Neural progenitor cell (in vitro differentiated cells): ENCODE data around the gene ISG15. TPM values are rescaled to one million over a fixed set of nuclear protein-coding genes. Genes with fewer than 3 reads are reported as not detected.

ENCODE experiments used
- DNase-seq: peaks from one replicate; pipeline ENCODE4 v3.0.0-alpha.2; 2016; ENCODE audit warnings: low spot score
- H2AFZ ChIP-seq: fragments of 200-600 bp; sonication (generic); replicated peaks from 2 replicates; pipeline ENCODE4 v1.6.1; 2016; ENCODE audit warnings: antibody characterized with exemption
- H3F3A ChIP-seq: fragments of 200-600 bp; sonication (generic); 2 replicates; pipeline ENCODE4 v1.6.1; 2016; ENCODE audit warnings: antibody characterized with exemption, low read depth
- H3K27ac ChIP-seq: fragments of 200-600 bp; sonication (generic); 2 replicates; pipeline ENCODE4 v1.5.1; 2016; ENCODE audit warnings: mild to moderate bottlenecking
- H3K27me3 ChIP-seq: fragments of 200-600 bp; sonication (generic); 2 replicates; pipeline ENCODE4 v1.6.1; 2016; ENCODE audit warnings: mild to moderate bottlenecking, moderate library complexity
- H3K36me3 ChIP-seq: fragments of 200-600 bp; sonication (generic); 2 replicates; pipeline ENCODE4 v1.5.1; 2016
- H3K4me1 ChIP-seq: fragments of 200-600 bp; sonication (generic); 2 replicates; pipeline ENCODE4 v1.6.1; 2016; ENCODE audit warnings: mixed run types
- H3K4me2 ChIP-seq: fragments of 200-600 bp; sonication (generic); 2 replicates; pipeline ENCODE4 v1.6.1; 2016
- H3K4me3 ChIP-seq: fragments of 200-600 bp; sonication (generic); 2 replicates; pipeline ENCODE4 v1.5.1; 2016
- H3K79me2 ChIP-seq: fragments of 200-600 bp; sonication (generic); 2 replicates; pipeline ENCODE4 v1.6.1; 2016; ENCODE audit warnings: low read depth
- H3K9ac ChIP-seq: fragments of 200-600 bp; sonication (generic); 2 replicates; pipeline ENCODE4 v1.6.1; 2016
- H3K9me3 ChIP-seq: fragments of 200-600 bp; sonication (generic); 2 replicates; pipeline ENCODE4 v1.5.1; 2016; ENCODE audit warnings: low read depth
- H4K20me1 ChIP-seq: fragments of 200-600 bp; sonication (generic); 2 replicates; pipeline ENCODE4 v1.6.1; 2016; ENCODE audit warnings: low read depth
- H3K27ac Mint-ChIP-seq: 3 replicates; pipeline ENCODE4 v1.8.0; 2021; ENCODE audit warnings: mixed read lengths
- H3K27me3 Mint-ChIP-seq: 2 replicates; pipeline ENCODE4 v1.8.0; 2022; ENCODE audit warnings: low read depth, mild to moderate bottlenecking, inconsistent platforms, moderate library complexity, mixed read lengths; ENCODE audit not compliant: insufficient read depth
- H3K36me3 Mint-ChIP-seq: 3 replicates; pipeline ENCODE4 v1.8.0; 2021; ENCODE audit warnings: mixed read lengths
- H3K4me1 Mint-ChIP-seq: 3 replicates; pipeline ENCODE4 v1.8.0; 2021; ENCODE audit warnings: mixed read lengths
- H3K4me3 Mint-ChIP-seq: 3 replicates; pipeline ENCODE4 v1.8.0; 2021; ENCODE audit warnings: mild to moderate bottlenecking, moderate library complexity, mixed read lengths
- H3K9me3 Mint-ChIP-seq: 3 replicates; pipeline ENCODE4 v1.8.0; 2020; ENCODE audit warnings: mixed read lengths
- CTCF ChIP-seq: fragments of 200-600 bp; sonication (generic); IDR thresholded peaks from 2 replicates; pipeline ENCODE4 v1.5.1; 2017; ENCODE audit warnings: antibody characterized with exemption, mild to moderate bottlenecking
- EZH2 ChIP-seq: fragments of 200-600 bp; sonication (generic); IDR thresholded peaks from 2 replicates; pipeline ENCODE4 v1.6.1; 2017; ENCODE audit warnings: antibody characterized with exemption, mild to moderate bottlenecking, moderate library complexity
- EZH2phosphoT487 ChIP-seq: fragments of 200-600 bp; sonication (generic); IDR thresholded peaks from 2 replicates; pipeline ENCODE4 v1.6.1; 2017; ENCODE audit warnings: antibody characterized with exemption
- total RNA-seq: library from RNA; depleted of rRNA; stranded (reverse); fragments of >200 nt; gene quantifications from 2 replicates; pipeline ENCODE4 v1.2.3, GENCODE V29; 2015; ENCODE audit warnings: low replicate concordance

The ISG15 gene
- total RNA-seq, 1 donor from 2014 or later: 22.4 TPM

- Histone ChIP-seq H3K27me3 (peaks cover 5% of the 10 kb centered on the region), H4K20me1 (peaks cover 38% of the 10 kb centered on the region), H3K36me3 (no peaks in the 10 kb centered on the region), H3F3A (peaks cover 8% of the 10 kb centered on the region), H3K4me2 (no peak overlapping the region), H3K9ac (no peak overlapping the region), H3K9me3 (no peaks in the 10 kb centered on the region), H3K27ac (no peak overlapping the region), H3K4me1 (peaks cover 4% of the 10 kb centered on the region), H2AFZ (no peak overlapping the region), H3K4me3 (no peak overlapping the region), H3K79me2 (no peaks in the 10 kb centered on the region)
- no peak overlapping the region for H3K27ac Mint-ChIP-seq
- no peaks in the 10 kb centered on the region for H3K9me3 Mint-ChIP-seq
- H3K4me1 Mint-ChIP-seq: no peaks in the 10 kb centered on the region
- H3K36me3 Mint-ChIP-seq: peaks cover 10% of the 10 kb centered on the region
- H3K4me3 Mint-ChIP-seq: no peak overlapping the region
- DNase-seq: no peak
- peaks cover 3% of the 10 kb centered on the region for H3K27me3 Mint-ChIP-seq
- no peak for TF ChIP-seq EZH2phosphoT487
- TF ChIP-seq EZH2: no peak
- no peak for TF ChIP-seq CTCF
Observed at GRCh38 chr1:1045129-1045528, 31.8 kb downstream of the ISG15 start.

GRCh38 chr1:1046243-1046642 lies 32.9 kb downstream of the ISG15 start:
- H3K4me3 Mint-ChIP-seq: no peak overlapping the region
- DNase-seq: no peak
- TF ChIP-seq CTCF: no peak
- peaks cover 12% of the 10 kb centered on the region for H3K36me3 Mint-ChIP-seq
- no peak overlapping the region for H3K4me3 ChIP-seq
- H3K27me3 Mint-ChIP-seq: peaks cover 2% of the 10 kb centered on the region
- no peaks in the 10 kb centered on the region for H3K27me3 ChIP-seq
- H4K20me1 ChIP-seq: peaks cover 30% of the 10 kb centered on the region
- H3K27ac ChIP-seq: no peak overlapping the region
- H3K9me3 Mint-ChIP-seq: no peaks in the 10 kb centered on the region
- H3K36me3 ChIP-seq: no peaks in the 10 kb centered on the region
- H3K4me1 ChIP-seq: no peaks in the 10 kb centered on the region
- H3K79me2 ChIP-seq: no peaks in the 10 kb centered on the region
- no peak overlapping the region for H3K27ac Mint-ChIP-seq
- no peak overlapping the region for H3K9ac ChIP-seq
- no peak overlapping the region for H3K4me2 ChIP-seq
- peaks cover 3% of the 10 kb centered on the region for H3F3A ChIP-seq
- no peak overlapping the region for H2AFZ ChIP-seq
- H3K4me1 Mint-ChIP-seq: no peaks in the 10 kb centered on the region
- no peaks in the 10 kb centered on the region for H3K9me3 ChIP-seq

- no peaks in the 10 kb centered on the region for H3K4me1 Mint-ChIP-seq
- peaks cover 2% of the 10 kb centered on the region for H3K27me3 Mint-ChIP-seq
- Histone ChIP-seq H3K36me3 (no peaks in the 10 kb centered on the region), H4K20me1 (peaks cover 25% of the 10 kb centered on the region), H3K9me3 (no peaks in the 10 kb centered on the region), H3F3A (peaks cover 3% of the 10 kb centered on the region), H3K27ac (no peak overlapping the region), H3K4me1 (no peaks in the 10 kb centered on the region), H3K9ac (no peak overlapping the region), H2AFZ (no peak overlapping the region), H3K79me2 (no peaks in the 10 kb centered on the region), H3K27me3 (no peaks in the 10 kb centered on the region), H3K4me3 (no peak overlapping the region), H3K4me2 (no peak overlapping the region)
- no peaks in the 10 kb centered on the region for H3K9me3 Mint-ChIP-seq
- no peak overlapping the region for H3K27ac Mint-ChIP-seq
- H3K36me3 Mint-ChIP-seq: peaks cover 12% of the 10 kb centered on the region
- DNase-seq: no peak
- TF ChIP-seq CTCF (no peak), EZH2 (no peak), EZH2phosphoT487 (no peak)
- no peak overlapping the region for H3K4me3 Mint-ChIP-seq
Observed at GRCh38 chr1:1046767-1047166, 33.5 kb downstream of the ISG15 start.

GRCh38 chr1:1047407-1047806 lies 34.1 kb downstream of the ISG15 start:
- H3K4me3 ChIP-seq: no peak overlapping the region
- TF ChIP-seq CTCF: no peak
- TF ChIP-seq EZH2: no peak
- TF ChIP-seq EZH2phosphoT487: no peak
- no peaks in the 10 kb centered on the region for H3K27me3 ChIP-seq
- Mint-ChIP-seq H3K9me3 (no peaks in the 10 kb centered on the region), H3K4me3 (no peak overlapping the region), H3K4me1 (no peaks in the 10 kb centered on the region), H3K27me3 (peaks cover 2% of the 10 kb centered on the region), H3K36me3 (peaks cover 14% of the 10 kb centered on the region), H3K27ac (no peak overlapping the region)
- H3K27ac ChIP-seq: no peak overlapping the region
- no peaks in the 10 kb centered on the region for H3K4me1 ChIP-seq
- no peaks in the 10 kb centered on the region for H3K36me3 ChIP-seq
- H3K9me3 ChIP-seq: no peaks in the 10 kb centered on the region
- no peak overlapping the region for H3K4me2 ChIP-seq
- H3K79me2 ChIP-seq: no peaks in the 10 kb centered on the region
- H3F3A ChIP-seq: peaks cover 3% of the 10 kb centered on the region
- no peak for DNase-seq
- peaks cover 19% of the 10 kb centered on the region for H4K20me1 ChIP-seq
- H2AFZ ChIP-seq: no peak overlapping the region
- H3K9ac ChIP-seq: no peak overlapping the region
